22Rv1 (cell line): Measurements from ENCODE around the gene FARS2.

Source experiments
- H3K27ac ChIP-seq: fragments of 450-650 bp; 2 replicates; pipeline ENCODE4 v1.5.1; 2017
- ZFX ChIP-seq: fragments of 450-650 bp; IDR thresholded peaks from 2 replicates; pipeline ENCODE4 v1.6.1; 2017; ENCODE audit warnings: antibody characterized with exemption, borderline replicate concordance
- TF ChIP-seq, protein P1 (sequence below): fragments of 450-650 bp; IDR thresholded peaks from 2 replicates; pipeline ENCODE4 v1.5.1; 2017; ENCODE audit warnings: mild to moderate bottlenecking

Gene FARS2

DNA sequence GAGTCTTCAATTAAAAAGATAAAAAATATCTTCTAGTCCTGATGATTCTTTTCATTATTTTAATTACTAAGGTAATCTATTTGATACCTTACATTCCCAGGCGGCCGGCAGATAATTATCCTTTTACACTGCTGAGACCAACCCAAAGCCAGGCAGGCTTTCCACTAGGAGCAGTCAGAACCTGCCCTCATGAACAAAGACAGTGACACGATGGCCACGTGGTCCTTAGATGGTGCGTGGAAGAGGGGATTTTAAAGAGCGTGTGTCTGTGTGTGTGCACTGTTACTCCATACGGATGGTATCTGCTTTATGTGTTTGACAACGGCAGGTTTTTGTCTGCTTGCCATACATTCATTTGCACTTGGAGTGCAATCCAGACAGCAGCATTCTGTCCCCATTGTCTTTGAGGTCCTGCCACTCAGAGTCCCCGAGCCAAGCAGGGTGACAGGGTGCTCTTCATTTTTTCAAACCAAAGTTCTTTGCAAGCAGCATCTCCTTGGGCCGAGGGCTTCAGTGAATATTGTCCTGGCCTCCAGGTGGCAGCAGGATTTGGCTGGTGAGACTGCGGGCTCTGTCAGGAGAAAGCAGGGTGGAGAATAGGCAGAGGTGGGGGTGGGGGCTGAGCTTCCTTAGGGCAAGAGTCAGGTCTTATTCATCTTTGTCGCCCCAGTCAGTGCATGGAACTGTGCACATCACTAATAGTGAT, 484.9 kb downstream of the FARS2 start:
- H3K27ac ChIP-seq = no peak overlapping the region
- TF ChIP-seq ZFX = no peak
- TF ChIP-seq, protein P1, sequence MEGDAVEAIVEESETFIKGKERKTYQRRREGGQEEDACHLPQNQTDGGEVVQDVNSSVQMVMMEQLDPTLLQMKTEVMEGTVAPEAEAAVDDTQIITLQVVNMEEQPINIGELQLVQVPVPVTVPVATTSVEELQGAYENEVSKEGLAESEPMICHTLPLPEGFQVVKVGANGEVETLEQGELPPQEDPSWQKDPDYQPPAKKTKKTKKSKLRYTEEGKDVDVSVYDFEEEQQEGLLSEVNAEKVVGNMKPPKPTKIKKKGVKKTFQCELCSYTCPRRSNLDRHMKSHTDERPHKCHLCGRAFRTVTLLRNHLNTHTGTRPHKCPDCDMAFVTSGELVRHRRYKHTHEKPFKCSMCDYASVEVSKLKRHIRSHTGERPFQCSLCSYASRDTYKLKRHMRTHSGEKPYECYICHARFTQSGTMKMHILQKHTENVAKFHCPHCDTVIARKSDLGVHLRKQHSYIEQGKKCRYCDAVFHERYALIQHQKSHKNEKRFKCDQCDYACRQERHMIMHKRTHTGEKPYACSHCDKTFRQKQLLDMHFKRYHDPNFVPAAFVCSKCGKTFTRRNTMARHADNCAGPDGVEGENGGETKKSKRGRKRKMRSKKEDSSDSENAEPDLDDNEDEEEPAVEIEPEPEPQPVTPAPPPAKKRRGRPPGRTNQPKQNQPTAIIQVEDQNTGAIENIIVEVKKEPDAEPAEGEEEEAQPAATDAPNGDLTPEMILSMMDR = peak; percentile 29

DNA sequence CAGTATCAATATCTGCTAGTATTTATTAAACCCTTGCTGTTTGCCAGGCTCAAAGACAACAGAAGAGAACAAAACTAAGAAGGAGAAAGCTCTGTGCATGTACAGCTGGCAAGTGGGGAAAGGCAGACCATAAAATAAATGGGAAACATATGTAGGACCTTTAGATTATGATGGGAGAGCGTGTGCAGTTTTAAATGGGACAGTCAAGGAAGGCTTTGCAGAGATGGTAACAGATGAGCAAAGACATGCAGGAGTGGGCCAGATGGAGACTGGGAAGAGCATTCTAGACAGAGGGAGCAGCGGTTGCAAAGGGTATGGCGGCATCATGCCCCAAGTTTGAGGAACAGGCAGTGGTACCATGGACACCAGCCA, 485.4 kb downstream of the FARS2 start:
- H3K27ac ChIP-seq = no peak overlapping the region
- no peak for TF ChIP-seq ZFX
- TF ChIP-seq, protein P1 = 0 out of 2 replicates have a peak, but pooled peaks have one; percentile 4

DNA sequence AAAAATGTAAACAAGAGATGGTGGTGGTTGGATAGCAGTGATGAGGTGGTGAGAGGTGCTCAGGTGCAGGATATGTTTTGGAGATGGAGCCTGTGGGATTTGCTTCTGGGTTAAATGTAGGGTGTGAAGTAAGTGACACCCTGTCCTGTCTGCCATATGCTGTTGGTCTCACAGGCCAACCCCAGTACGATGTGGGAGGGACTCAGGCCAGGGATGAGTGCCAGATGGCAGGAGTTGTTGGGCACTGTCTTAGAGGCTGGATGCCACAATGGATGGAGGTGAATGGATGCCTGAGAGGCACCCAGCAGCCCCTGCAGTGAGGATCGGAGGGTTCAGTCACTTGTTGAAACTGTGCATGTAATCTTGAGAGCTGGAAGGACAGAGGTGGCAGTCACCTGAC, 486.1 kb downstream of the FARS2 start:
- no peak overlapping the region for H3K27ac ChIP-seq
- TF ChIP-seq, protein P1 = no peak
- TF ChIP-seq ZFX = no peak

DNA sequence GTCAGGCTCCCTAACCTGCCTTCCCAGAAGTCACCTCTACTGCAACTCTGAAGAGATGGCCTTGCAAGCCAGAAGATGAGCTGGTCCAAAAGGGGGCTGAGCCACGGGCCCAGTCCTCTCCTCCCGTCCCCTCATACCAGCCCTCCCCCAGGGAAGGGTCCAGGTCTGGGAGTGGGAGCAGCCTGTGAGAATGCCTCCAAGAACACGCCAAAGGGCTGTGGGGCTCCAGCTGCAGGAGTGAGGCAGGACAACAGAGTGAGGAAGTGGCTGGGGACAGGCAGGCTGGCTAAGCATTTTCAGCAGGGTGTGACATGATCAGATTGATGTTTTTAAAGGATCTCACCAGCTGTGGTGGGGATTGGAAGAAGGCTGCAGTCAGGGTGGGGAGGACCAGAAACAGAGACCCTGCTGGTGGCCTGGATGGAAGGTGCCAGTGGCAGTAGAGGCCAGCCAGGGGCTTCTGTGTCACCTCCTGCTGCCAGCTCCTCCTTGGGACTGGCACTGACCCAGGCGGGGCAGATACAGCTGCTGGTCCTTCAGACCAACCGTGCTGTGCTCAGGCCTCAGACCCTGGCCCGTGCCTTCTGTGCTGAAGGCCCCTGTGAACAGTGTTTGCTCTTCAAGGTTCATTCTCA, 487.8 kb downstream of the FARS2 start:
- H3K27ac ChIP-seq = no peak overlapping the region
- TF ChIP-seq, protein P1 = no peak
- TF ChIP-seq ZFX = no peak

DNA sequence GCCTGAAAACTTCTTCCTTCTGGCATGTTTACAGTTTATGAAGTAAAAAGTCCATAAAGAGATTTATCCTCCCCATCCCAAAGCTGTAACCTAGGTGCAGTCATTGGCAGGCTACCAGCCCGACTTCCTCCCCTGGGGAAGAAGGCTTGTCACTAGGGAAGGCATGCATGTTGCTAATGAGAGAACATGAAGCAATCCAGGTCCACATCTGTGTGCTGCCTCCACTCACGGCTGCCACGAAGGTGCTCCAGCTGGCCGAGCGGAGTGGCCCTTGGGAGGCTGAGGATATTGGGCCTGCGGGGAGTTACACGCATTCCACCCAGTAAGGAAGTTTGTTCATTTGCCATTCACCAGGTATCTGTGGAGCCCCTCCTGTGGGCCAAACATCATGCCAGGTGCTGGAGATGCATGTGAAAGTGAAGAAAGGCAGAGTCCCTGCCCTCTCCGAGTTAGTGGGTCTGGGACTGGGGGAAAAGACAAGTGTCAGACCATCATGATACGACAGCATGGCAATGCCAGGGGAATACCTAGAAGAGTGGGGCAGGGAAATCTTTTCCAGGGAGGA, 488.4 kb downstream of the FARS2 start:
- no peak overlapping the region for H3K27ac ChIP-seq

DNA sequence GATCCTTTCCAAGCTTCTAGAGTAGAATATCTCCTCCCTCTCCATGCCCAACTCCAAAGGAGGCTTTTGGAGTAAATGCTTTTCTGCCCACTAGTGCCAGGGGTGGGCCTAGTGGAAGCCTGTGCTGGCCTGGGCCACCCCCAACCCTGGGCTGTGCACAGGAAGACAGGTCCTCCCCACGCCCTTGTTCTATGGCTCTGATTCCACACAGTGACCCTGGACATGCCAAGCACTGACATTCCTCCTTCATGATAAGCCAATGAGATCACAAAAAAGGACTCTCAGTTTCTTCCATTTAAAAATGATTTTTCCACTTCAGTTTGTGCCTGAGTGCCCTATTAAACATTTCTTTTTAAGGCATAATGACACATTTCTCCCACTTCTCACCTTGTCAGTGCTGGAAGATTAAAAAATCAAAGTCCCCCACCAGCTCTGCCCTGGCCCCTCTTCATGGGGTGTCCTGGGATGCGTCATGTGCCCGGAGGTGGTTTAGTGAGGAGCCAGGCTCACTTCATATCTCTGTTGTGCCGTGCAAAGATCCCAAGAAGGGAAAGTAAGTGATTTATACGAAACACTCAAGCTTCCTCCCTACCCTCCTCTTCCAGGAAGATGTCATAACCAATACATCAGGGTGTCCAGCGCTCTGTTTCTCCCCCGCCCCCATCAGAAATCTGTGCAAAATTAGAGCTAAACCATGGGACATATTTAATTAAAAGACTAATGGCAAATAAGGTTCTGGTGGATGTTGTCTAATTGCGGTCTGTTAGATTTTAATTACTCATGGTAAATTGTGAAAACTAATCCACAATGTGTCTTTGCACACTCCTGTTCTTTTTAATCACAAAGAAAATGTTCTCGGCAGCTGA, 490.4 kb downstream of the FARS2 start:
- no peak for TF ChIP-seq ZFX
- TF ChIP-seq, protein P1 = no peak
- no peak overlapping the region for H3K27ac ChIP-seq

More for the DNA sequence above, 488.4 kb downstream of the FARS2 start:
- TF ChIP-seq, protein P1 = no peak
- TF ChIP-seq ZFX = no peak
